Osteocyte (in vitro differentiated cells): ENCODE results near the gene PRDM16. TPM values are rescaled to one million over a fixed set of nuclear protein-coding genes. Genes with fewer than 3 reads are reported as not detected.

Experiments
- DNase-seq: peaks from one replicate; pipeline ENCODE4 v3.0.0; 2021; ENCODE audit warnings: mixed read lengths; ENCODE audit not compliant: unreplicated experiment; ENCODE audit errors: extremely low spot score
- H3K27ac Mint-ChIP-seq: one replicate; pipeline ENCODE4 v1.8.0; 2021; ENCODE audit warnings: mild to moderate bottlenecking, mixed read lengths; ENCODE audit not compliant: unreplicated experiment
- H3K27me3 Mint-ChIP-seq: one replicate; pipeline ENCODE4 v1.8.0; 2021; ENCODE audit warnings: mixed read lengths; ENCODE audit not compliant: unreplicated experiment
- H3K36me3 Mint-ChIP-seq: one replicate; pipeline ENCODE4 v1.8.0; 2021; ENCODE audit warnings: mixed read lengths; ENCODE audit not compliant: unreplicated experiment
- H3K4me1 Mint-ChIP-seq: one replicate; pipeline ENCODE4 v1.8.0; 2021; ENCODE audit warnings: mixed read lengths; ENCODE audit not compliant: unreplicated experiment
- H3K4me3 Mint-ChIP-seq: one replicate; pipeline ENCODE4 v1.8.0; 2021; ENCODE audit warnings: mild to moderate bottlenecking, moderate library complexity, mixed read lengths; ENCODE audit not compliant: unreplicated experiment
- H3K9me3 Mint-ChIP-seq: one replicate; pipeline ENCODE4 v1.8.0; 2021; ENCODE audit warnings: mixed read lengths; ENCODE audit not compliant: unreplicated experiment
- total RNA-seq: library from RNA; stranded (reverse); gene quantifications from 2 replicates; pipeline ENCODE4 v1.2.1, GENCODE V29; 2021
- TF ChIP-seq, protein P1 (sequence below): fragments of 200-600 bp; sonication (generic); IDR thresholded peaks from 2 replicates; pipeline ENCODE4 v1.5.0; 2021; ENCODE audit warnings: antibody characterized with exemption, mild to moderate bottlenecking, moderate library complexity

The PRDM16 gene
- total RNA-seq, 1 donor from 2014 or later, result 7.1 TPM

DNA sequence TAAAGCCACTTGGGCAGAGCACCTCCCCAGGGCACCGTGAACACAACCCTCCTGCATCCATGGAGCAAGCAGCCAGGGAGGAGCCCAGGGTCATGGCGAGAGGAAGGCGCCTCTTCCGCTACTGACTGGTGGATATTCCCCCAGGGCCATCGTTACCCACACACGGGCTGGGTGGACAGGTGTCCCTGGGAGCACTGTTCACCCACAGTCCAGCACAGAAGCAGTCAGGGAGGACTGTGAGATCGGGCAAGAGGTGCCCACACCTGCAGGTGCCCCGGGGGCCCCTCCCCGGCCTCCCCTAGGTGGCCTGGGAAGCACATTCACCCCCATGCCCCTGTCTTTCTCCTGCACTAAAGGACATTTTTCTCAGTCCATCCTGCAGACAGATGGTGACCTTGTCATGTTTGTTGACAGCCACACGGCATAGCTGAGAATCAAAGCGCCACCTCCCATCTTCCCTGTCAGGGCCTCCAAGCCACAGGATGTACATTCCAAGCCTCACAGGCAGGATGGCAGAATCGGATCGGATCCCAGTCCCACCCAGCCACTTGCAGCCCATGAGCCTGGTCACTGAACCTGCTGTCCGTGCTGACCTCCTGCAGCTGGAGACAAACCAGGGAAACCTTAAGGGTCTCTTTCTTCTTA is 160.2 kb downstream of the PRDM16 start:
- Mint-ChIP-seq H3K9me3 (no peaks in the 10 kb centered on the region), H3K4me3 (no peak overlapping the region), H3K4me1 (no peaks in the 10 kb centered on the region), H3K36me3 (no peaks in the 10 kb centered on the region), H3K27ac (no peak overlapping the region), H3K27me3 (peaks cover 45% of the 10 kb centered on the region)
- no peak for DNase-seq
- TF ChIP-seq, protein P1, sequence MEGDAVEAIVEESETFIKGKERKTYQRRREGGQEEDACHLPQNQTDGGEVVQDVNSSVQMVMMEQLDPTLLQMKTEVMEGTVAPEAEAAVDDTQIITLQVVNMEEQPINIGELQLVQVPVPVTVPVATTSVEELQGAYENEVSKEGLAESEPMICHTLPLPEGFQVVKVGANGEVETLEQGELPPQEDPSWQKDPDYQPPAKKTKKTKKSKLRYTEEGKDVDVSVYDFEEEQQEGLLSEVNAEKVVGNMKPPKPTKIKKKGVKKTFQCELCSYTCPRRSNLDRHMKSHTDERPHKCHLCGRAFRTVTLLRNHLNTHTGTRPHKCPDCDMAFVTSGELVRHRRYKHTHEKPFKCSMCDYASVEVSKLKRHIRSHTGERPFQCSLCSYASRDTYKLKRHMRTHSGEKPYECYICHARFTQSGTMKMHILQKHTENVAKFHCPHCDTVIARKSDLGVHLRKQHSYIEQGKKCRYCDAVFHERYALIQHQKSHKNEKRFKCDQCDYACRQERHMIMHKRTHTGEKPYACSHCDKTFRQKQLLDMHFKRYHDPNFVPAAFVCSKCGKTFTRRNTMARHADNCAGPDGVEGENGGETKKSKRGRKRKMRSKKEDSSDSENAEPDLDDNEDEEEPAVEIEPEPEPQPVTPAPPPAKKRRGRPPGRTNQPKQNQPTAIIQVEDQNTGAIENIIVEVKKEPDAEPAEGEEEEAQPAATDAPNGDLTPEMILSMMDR, result no peak

DNA sequence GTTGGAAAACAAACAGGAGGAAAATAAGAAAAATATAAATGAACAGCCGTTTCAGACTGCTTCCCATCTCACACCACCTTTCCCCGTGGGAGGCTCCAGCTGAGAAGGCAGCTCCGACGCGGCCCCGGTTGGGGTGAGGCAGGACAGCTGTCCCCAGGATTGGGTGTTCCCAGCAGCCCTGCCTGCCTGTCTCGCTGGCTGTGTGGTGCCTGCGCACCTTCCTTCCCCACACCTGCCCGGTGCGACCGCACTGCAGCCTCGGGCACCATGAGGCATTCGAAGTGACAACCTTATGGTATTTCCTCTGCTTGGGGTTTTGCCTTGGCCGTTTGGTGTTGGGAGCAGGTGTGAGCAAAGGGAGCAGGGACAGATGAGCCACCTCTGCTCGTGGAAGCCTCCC is 161.6 kb downstream of the PRDM16 start:
- Mint-ChIP-seq H3K9me3 (no peaks in the 10 kb centered on the region), H3K4me1 (no peaks in the 10 kb centered on the region), H3K36me3 (no peaks in the 10 kb centered on the region), H3K27ac (no peak overlapping the region), H3K4me3 (no peak overlapping the region), H3K27me3 (peaks cover 32% of the 10 kb centered on the region)
- TF ChIP-seq, protein P1, result no peak
- DNase-seq, result no peak

DNA sequence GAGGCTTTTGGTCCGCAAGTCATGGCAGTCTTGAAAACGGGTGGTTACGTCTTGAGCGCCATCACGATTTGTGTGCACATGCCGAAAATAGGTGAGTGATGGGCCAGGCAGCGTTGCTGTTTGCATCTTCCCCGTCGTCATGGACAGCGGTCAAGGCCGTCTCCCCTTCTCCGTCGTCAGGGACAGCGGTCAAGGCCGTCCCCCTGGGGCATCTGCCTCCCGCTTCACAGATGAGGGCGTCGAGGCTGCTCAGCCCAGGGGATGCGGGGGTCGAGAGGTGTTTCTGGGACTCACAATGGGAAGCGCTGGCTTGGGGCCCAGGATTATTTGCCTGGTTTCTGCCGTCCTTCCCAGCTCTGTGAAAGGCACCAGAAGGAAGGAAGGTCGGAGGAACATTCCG is 162.2 kb downstream of the PRDM16 start:
- Mint-ChIP-seq H3K27ac (no peak overlapping the region), H3K4me3 (no peak overlapping the region), H3K27me3 (peaks cover 25% of the 10 kb centered on the region), H3K36me3 (no peaks in the 10 kb centered on the region), H3K9me3 (no peaks in the 10 kb centered on the region), H3K4me1 (no peaks in the 10 kb centered on the region)
- DNase-seq, result no peak
- TF ChIP-seq, protein P1, result no peak

DNA sequence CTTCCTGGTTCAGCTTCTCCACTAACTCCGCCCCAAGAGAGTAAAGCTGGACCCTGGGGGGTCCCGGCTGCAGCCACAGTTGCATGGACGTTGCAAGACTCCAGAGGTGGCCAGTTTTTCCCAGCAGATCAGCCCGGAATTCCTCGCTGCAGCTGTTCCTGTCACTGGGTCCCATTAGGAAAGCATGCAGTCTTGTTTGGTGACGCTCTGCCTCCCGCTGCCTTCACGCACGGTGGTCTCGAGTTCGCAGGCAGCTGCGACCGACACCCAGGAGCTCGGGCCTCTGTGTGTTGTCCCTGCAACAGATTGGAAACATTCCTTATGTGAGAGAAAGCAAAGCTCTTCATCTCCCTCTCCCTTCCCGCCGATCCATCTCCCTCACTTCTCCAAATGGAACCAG is 162.8 kb downstream of the PRDM16 start:
- DNase-seq, result no peak
- TF ChIP-seq, protein P1, result no peak
- H3K4me3 Mint-ChIP-seq, result no peak overlapping the region
- peaks cover 21% of the 10 kb centered on the region for H3K27me3 Mint-ChIP-seq
- no peaks in the 10 kb centered on the region for H3K9me3 Mint-ChIP-seq
- no peaks in the 10 kb centered on the region for H3K4me1 Mint-ChIP-seq
- no peak overlapping the region for H3K27ac Mint-ChIP-seq
- H3K36me3 Mint-ChIP-seq, result no peaks in the 10 kb centered on the region

DNA sequence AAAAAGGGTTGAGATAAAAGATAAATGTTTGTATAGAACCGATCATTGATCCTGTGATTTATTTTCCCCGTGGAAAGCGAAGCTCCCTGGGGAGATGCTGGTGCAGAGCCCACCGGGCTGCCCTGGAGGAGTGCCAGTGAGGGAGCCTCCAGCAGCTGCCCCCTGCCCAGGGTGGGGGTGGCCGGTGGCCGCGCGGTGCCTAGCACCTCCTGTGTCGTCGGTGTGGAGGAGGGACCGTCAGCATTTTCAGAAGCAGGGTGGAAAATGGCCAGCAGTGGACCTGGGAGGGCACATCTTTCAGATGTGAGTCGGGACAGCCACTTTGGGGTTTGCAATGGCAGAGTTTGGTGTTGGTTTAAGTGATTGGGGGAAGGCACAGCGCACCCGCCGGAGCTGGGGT is 164.0 kb downstream of the PRDM16 start:
- no peaks in the 10 kb centered on the region for H3K9me3 Mint-ChIP-seq
- H3K27ac Mint-ChIP-seq, result no peak overlapping the region
- H3K36me3 Mint-ChIP-seq, result no peaks in the 10 kb centered on the region
- no peaks in the 10 kb centered on the region for H3K4me1 Mint-ChIP-seq
- peaks cover 10% of the 10 kb centered on the region for H3K27me3 Mint-ChIP-seq
- H3K4me3 Mint-ChIP-seq, result no peak overlapping the region
- TF ChIP-seq, protein P1, result no peak
- DNase-seq, result no peak
